SHP77 (cell line): ENCODE data around the gene GAGE13.
"Not testable (repeated sequence)": the region's sequence is repeated elsewhere in the genome, so short reads cannot be mapped to it uniquely, and the experiment has no call there.

Source experiments
- DNase-seq, 2 experiments: peaks; one replicate each; lab custom pipeline; 2025; lab: John Stamatoyannopoulos, UW

Gene GAGE13

GRCh38 chrX:49331841-49332240, 459 bp downstream of the GAGE13 start:
- DNase-seq, result not testable (repeated sequence)

GRCh38 chrX:49341449-49341848, 10.1 kb downstream of the GAGE13 start:
- not testable (repeated sequence) for DNase-seq

DNA sequence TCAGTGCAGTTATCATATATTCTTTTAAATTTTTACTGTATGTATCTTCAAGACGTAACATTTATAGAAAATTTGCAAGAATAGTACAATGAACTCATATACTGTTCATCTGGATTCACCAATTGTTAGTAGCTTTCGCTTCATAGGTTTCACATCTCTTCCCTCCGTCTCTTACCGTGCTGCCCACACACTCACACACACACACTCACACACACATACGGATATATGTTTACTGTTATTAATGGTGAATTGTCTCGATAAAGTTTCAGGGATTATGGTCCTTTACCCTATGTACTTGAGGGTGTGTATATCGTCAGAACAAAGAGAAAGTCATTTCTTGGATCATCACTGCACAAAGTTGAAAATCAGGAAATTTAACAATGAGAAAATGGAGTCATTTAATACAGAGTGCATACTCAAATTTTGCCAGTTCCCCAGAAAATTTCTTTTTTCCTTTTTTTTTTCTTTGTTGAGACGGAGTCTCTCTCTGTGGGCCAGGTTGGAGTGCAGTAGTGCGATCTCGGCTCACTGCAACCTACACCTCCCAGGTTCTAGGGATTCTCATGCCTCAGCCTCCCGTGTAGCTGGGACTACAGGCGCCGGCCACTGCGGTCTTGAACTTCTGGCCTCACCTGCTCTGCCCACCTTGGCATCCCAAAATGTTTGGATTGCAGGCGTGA, 13.3 kb downstream of the GAGE13 start:
- DNase-seq, result not testable (repeated sequence)

DNA sequence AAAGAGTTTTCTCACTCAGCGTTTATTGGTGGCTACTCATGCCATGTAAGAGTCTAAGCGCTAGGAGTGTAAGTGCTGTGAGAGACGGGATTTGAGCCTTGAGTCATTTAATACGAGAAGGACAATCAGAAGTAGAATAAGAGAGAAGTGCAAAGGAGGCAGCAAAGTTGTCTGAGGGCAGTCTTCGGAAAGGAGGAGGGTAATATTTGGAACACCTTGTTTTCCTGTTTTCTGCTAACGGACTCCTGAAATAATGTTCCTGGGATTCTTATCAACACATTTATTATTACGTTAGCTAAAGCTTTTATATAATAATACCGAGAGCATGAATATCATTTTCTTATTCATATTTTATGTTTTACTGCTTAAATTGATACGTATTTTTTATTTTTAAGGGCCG, 14.0 kb downstream of the GAGE13 start:
- not testable (repeated sequence) for DNase-seq

DNA sequence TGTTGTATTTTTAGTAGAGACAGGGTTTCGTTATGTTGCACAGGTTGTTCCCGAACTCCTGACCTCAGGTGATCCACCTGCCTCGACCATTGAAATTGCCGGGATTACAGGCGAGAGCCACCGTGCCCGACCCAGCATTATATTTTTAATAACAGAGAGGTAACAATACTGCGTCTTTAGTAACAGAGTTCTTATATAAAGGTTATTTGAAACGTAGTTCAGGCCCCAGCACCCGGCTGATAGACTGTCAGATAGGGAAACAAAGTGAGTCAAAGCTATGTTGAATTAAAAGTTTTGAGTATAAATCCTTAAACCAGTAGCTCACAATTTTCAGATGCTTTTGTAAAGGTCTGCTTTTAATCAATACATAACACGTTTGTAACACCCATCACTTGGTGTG, 14.8 kb downstream of the GAGE13 start:
- not testable (repeated sequence) for DNase-seq
